ENCODE data around the gene FNDC3B.
A peak's percentile ranks its signal among the peaks of the same experiment; 100 is the strongest.

The FNDC3B gene

GRCh38 chr3:172195407-172195754 lies 156.0 kb downstream of the FNDC3B start:
- no peak for DNase-seq

- no peak for DNase-seq
Measured at GRCh38 chr3:172197344-172197743, 158.0 kb downstream of the FNDC3B start.

- DNase-seq: no peak
Measured at GRCh38 chr3:172198428-172198827, 159.1 kb downstream of the FNDC3B start.

- no peak for DNase-seq
Measured at GRCh38 chr3:172199850-172200369, 160.5 kb downstream of the FNDC3B start.

GRCh38 chr3:172201136-172201869 lies 161.9 kb downstream of the FNDC3B start:
- no peak for DNase-seq

- no peak for DNase-seq
Measured at GRCh38 chr3:172201870-172202236, 162.5 kb downstream of the FNDC3B start.

GRCh38 chr3:172202797-172203196 lies 163.4 kb downstream of the FNDC3B start:
- DNase-seq: no peak

- DNase-seq: peak; percentile 89 to 95
Measured at GRCh38 chr3:172203522-172204258, 164.3 kb downstream of the FNDC3B start.

GRCh38 chr3:172204716-172205115 lies 165.3 kb downstream of the FNDC3B start:
- DNase-seq: no peak

GRCh38 chr3:172208586-172209332 lies 169.4 kb downstream of the FNDC3B start:
- no peak for DNase-seq

- no peak for DNase-seq
Measured at GRCh38 chr3:172209333-172210321, 170.2 kb downstream of the FNDC3B start.

- DNase-seq: no peak
Measured at GRCh38 chr3:172210355-172210754, 171.0 kb downstream of the FNDC3B start.

GRCh38 chr3:172211123-172211522 lies 171.7 kb downstream of the FNDC3B start:
- no peak for DNase-seq

GRCh38 chr3:172213200-172213599 lies 173.8 kb downstream of the FNDC3B start:
- DNase-seq: peak; percentile 40 to 42

GRCh38 chr3:172213904-172214303 lies 174.5 kb downstream of the FNDC3B start:
- peak; percentile 31 to 37 for DNase-seq

- DNase-seq: no peak
Measured at GRCh38 chr3:172216267-172216666, 176.9 kb downstream of the FNDC3B start.

- DNase-seq: no peak
Measured at GRCh38 chr3:172216911-172217310, 177.5 kb downstream of the FNDC3B start.

- no peak for DNase-seq
Measured at GRCh38 chr3:172217877-172218276, 178.5 kb downstream of the FNDC3B start.

- no peak for DNase-seq
Measured at GRCh38 chr3:172218350-172219323, 179.3 kb downstream of the FNDC3B start.

GRCh38 chr3:172219750-172220149 lies 180.4 kb downstream of the FNDC3B start:
- no peak for DNase-seq

- no peak for DNase-seq
Measured at GRCh38 chr3:172221547-172221946, 182.2 kb downstream of the FNDC3B start.
